Measurements from ENCODE around the gene SASH1. TPM values are rescaled to one million over a fixed set of nuclear protein-coding genes. Genes with fewer than 3 reads are reported as not detected.
A peak's percentile ranks its signal among the peaks of the same experiment; 100 is the strongest.

SASH1 gene
- total and polyA plus RNA-seq, 2 donors (not counting 1 experiment from before 2014, with no cell fraction given) = 38.6 to 44.6 TPM

GRCh38 chr6:148455225-148455624 is 112.6 kb downstream of the SASH1 start:
- peak; percentile 87 to 88 for DNase-seq (ENCODE audit: low read depth in 2 of 2)
- H3K4me3 ChIP-seq (replicated peaks in 1 of 4; ENCODE audit: control extremely low read depth in 1 of 4, insufficient read depth in 1 of 4, low read depth in 3 of 4, low read length in 4 of 4) = no peak overlapping the region
- H3K4me2 ChIP-seq (ENCODE audit: extremely low read depth, insufficient read depth, low read length) = no peak overlapping the region
- H2AFZ ChIP-seq (ENCODE audit: low read length) = no peak overlapping the region
- H3K27ac ChIP-seq (ENCODE audit: insufficient read depth, low read length) = no peak overlapping the region
- H3K79me2 ChIP-seq (ENCODE audit: control insufficient read depth, insufficient read depth, low read length) = no peaks in the 10 kb centered on the region
- H3K9me3 ChIP-seq (ENCODE audit: control insufficient read depth, insufficient read depth, low read depth, low read length) = no peaks in the 10 kb centered on the region
- H3K36me3 ChIP-seq (ENCODE audit: control insufficient read depth, insufficient read depth, low read length) = no peaks in the 10 kb centered on the region
- H3K9ac ChIP-seq (ENCODE audit: insufficient read depth, low read length) = no peak overlapping the region
- H3K27me3 ChIP-seq (ENCODE audit: control insufficient read depth, insufficient read depth, low read length) = no peaks in the 10 kb centered on the region
- TF ChIP-seq, protein P1, sequence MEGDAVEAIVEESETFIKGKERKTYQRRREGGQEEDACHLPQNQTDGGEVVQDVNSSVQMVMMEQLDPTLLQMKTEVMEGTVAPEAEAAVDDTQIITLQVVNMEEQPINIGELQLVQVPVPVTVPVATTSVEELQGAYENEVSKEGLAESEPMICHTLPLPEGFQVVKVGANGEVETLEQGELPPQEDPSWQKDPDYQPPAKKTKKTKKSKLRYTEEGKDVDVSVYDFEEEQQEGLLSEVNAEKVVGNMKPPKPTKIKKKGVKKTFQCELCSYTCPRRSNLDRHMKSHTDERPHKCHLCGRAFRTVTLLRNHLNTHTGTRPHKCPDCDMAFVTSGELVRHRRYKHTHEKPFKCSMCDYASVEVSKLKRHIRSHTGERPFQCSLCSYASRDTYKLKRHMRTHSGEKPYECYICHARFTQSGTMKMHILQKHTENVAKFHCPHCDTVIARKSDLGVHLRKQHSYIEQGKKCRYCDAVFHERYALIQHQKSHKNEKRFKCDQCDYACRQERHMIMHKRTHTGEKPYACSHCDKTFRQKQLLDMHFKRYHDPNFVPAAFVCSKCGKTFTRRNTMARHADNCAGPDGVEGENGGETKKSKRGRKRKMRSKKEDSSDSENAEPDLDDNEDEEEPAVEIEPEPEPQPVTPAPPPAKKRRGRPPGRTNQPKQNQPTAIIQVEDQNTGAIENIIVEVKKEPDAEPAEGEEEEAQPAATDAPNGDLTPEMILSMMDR (conservative IDR thresholded peaks at IDR 0.05 in 1 of 2, IDR thresholded peaks at IDR 0.05 in 1 of 2; ENCODE audit: low read depth in 1 of 2, low read length in 2 of 2) = no peak
- no peak for TF ChIP-seq EZH2 (IDR thresholded peaks at IDR 0.05; ENCODE audit: low read length, missing control alignments)
- no peaks in the 10 kb centered on the region for H4K20me1 ChIP-seq (ENCODE audit: control insufficient read depth, extremely low read depth, insufficient read depth, low read length)
- peaks cover 2% of the 10 kb centered on the region for H3K4me1 ChIP-seq (ENCODE audit: control insufficient read depth, extremely low read depth, insufficient read depth, low read length)

DNA sequence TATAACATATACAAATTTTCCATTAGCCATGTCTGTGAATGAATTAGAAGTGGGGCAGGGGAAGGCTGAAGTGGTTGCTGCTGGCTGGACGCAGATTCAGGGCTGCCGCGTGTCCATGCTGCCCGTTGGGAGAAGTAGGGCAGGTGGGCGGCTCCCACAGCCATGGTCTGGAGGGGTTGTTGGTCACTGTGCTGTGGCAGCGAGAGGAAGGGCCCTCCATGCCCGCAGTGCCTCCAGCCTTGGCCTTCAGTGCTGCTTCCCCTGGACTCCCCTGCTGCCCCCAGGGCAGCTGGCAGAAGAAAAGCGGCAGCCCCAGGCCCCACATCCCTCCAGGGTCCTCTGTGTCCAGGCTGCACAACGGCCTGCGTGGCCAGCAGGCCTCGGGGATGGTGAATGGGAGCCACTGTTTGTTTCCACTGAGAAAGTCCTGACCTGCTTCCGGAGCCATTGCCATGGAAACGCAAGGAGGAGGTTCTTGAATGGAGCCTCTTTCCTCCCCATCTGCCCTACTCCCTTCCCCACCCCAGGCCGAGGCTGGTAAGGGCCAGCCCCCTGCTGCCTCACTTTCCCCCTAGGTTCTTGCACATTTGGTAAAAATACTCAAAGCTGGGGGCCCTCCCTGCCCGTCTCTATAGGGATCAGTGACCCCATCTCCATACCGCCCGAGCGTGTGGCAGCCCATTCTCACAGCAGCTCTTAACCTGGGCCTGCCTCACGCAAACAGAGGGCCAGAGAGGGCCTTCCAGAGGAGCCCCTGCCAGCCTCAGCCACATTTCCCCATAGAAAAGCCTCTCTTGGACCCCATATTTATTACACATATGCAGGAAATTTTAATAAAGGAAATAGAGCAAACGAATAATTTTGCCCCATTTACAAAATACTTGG is 113.3 kb downstream of the SASH1 start:
- H3K36me3 ChIP-seq (ENCODE audit: control insufficient read depth, insufficient read depth, low read length) = no peaks in the 10 kb centered on the region
- H3K27me3 ChIP-seq (ENCODE audit: control insufficient read depth, insufficient read depth, low read length) = no peaks in the 10 kb centered on the region
- DNase-seq (ENCODE audit: low read depth in 2 of 2) = no peak
- no peaks in the 10 kb centered on the region for H3K9me3 ChIP-seq (ENCODE audit: control insufficient read depth, insufficient read depth, low read depth, low read length)
- H3K79me2 ChIP-seq (ENCODE audit: control insufficient read depth, insufficient read depth, low read length) = no peaks in the 10 kb centered on the region
- TF ChIP-seq EZH2 (IDR thresholded peaks at IDR 0.05; ENCODE audit: low read length, missing control alignments) = no peak
- TF ChIP-seq, protein P1 (conservative IDR thresholded peaks at IDR 0.05 in 1 of 2, IDR thresholded peaks at IDR 0.05 in 1 of 2; ENCODE audit: low read depth in 1 of 2, low read length in 2 of 2) = no peak
- no peak overlapping the region for H3K4me3 ChIP-seq (replicated peaks in 1 of 4; ENCODE audit: control extremely low read depth in 1 of 4, insufficient read depth in 1 of 4, low read depth in 3 of 4, low read length in 4 of 4)
- H3K4me2 ChIP-seq (ENCODE audit: extremely low read depth, insufficient read depth, low read length) = no peak overlapping the region
- no peak overlapping the region for H2AFZ ChIP-seq (ENCODE audit: low read length)
- no peak overlapping the region for H3K9ac ChIP-seq (ENCODE audit: insufficient read depth, low read length)
- no peak overlapping the region for H3K27ac ChIP-seq (ENCODE audit: insufficient read depth, low read length)
- H4K20me1 ChIP-seq (ENCODE audit: control insufficient read depth, extremely low read depth, insufficient read depth, low read length) = no peaks in the 10 kb centered on the region
- peaks cover 2% of the 10 kb centered on the region for H3K4me1 ChIP-seq (ENCODE audit: control insufficient read depth, extremely low read depth, insufficient read depth, low read length)

DNA sequence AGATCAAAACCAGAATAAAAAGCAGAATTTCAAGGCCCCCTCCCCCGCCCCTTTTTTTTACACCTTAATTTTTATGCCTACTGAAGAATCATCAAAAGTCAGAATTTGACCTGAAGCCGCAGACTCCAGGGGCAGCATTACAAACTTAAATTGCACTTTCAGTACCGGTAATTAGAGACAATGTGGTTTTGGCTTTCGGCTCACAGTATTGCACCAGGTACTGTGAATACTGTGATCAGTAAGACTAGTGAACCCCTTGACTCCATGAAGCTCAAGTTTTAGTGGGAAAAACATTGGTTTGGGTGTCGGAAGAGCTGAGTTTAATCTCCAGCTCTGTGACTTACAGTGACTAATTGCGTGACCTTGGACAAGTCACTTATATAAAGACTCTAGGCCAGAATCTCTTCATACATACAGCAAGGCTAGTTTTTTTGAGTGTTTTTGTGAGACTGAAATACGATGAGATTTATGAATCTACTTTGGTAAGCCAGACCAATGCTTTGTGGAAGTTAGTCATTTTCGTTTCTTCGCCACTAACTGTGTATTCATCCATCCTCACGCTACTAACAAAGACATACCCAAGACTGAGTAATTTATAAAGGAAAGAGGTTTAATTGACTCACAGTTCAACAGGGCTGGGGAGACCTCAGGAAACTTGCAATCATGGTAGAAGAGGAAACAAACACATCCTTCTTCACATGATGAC is 114.7 kb downstream of the SASH1 start:
- H3K27me3 ChIP-seq (ENCODE audit: control insufficient read depth, insufficient read depth, low read length) = no peaks in the 10 kb centered on the region
- H3K9me3 ChIP-seq (ENCODE audit: control insufficient read depth, insufficient read depth, low read depth, low read length) = no peaks in the 10 kb centered on the region
- no peak overlapping the region for H3K9ac ChIP-seq (ENCODE audit: insufficient read depth, low read length)
- TF ChIP-seq EZH2 (IDR thresholded peaks at IDR 0.05; ENCODE audit: low read length, missing control alignments) = no peak
- TF ChIP-seq, protein P1 (conservative IDR thresholded peaks at IDR 0.05 in 1 of 2, IDR thresholded peaks at IDR 0.05 in 1 of 2; ENCODE audit: low read depth in 1 of 2, low read length in 2 of 2) = no peak
- no peaks in the 10 kb centered on the region for H4K20me1 ChIP-seq (ENCODE audit: control insufficient read depth, extremely low read depth, insufficient read depth, low read length)
- H3K79me2 ChIP-seq (ENCODE audit: control insufficient read depth, insufficient read depth, low read length) = no peaks in the 10 kb centered on the region
- peak in 1 of 2 donors; percentile 79 for DNase-seq (ENCODE audit: low read depth in 2 of 2)
- H3K4me2 ChIP-seq (ENCODE audit: extremely low read depth, insufficient read depth, low read length) = no peak overlapping the region
- H3K36me3 ChIP-seq (ENCODE audit: control insufficient read depth, insufficient read depth, low read length) = no peaks in the 10 kb centered on the region
- H2AFZ ChIP-seq (ENCODE audit: low read length) = no peak overlapping the region
- H3K4me1 ChIP-seq (ENCODE audit: control insufficient read depth, extremely low read depth, insufficient read depth, low read length) = peaks cover 2% of the 10 kb centered on the region
- H3K4me3 ChIP-seq (replicated peaks in 1 of 4; ENCODE audit: control extremely low read depth in 1 of 4, insufficient read depth in 1 of 4, low read depth in 3 of 4, low read length in 4 of 4) = no peak overlapping the region
- no peak overlapping the region for H3K27ac ChIP-seq (ENCODE audit: insufficient read depth, low read length)
